Ovary (tissue), 3 donors: Measurements from ENCODE around the gene SEMA3E.

Experiments
- EP300 ChIP-seq: sonication (generic); formaldehyde crosslinking; IDR thresholded peaks from one replicate; pipeline ENCODE4 v1.6.1; 2017; ENCODE audit warnings: antibody characterized with exemption
- POLR2A ChIP-seq: fragments of 450-650 bp; IDR thresholded peaks from one replicate; pipeline ENCODE4 v1.6.1; 2017; ENCODE audit warnings: antibody characterized with exemption, mild to moderate bottlenecking, moderate library complexity
- TF ChIP-seq, protein P1 (sequence below), 3 donors: fragments of 450-650 bp in 2 of 3; fragments of 200-600 bp in 1 of 3; IDR thresholded peaks; one replicate each; pipeline versions ENCODE4 v1.5.1 to v1.8.0; 2016 to 2022; ENCODE audit warnings: antibody characterized with exemption in 3 of 3, mild to moderate bottlenecking in 1 of 3
- donor health status: DM: no; HTN: no; CAD: no.

DNA sequence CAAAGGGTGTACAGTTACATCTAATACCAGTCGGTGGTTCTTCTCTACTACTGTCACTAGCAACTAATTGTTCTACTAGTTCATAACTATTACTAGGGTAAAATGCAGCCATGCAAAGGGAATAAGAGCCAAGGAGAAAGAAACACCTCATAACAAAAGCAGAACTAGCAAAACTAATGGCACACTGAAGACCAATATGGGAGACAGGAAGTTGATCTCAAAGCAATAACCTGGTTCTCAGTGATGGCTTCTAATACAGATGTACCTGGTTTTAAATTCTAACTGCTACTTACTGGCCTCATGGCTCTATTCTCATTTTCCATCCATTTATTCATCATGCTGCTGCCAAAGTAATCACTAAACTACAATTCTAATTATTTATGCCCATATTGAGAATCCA lies 170.3 kb downstream of the SEMA3E start:
- TF ChIP-seq, protein P1, sequence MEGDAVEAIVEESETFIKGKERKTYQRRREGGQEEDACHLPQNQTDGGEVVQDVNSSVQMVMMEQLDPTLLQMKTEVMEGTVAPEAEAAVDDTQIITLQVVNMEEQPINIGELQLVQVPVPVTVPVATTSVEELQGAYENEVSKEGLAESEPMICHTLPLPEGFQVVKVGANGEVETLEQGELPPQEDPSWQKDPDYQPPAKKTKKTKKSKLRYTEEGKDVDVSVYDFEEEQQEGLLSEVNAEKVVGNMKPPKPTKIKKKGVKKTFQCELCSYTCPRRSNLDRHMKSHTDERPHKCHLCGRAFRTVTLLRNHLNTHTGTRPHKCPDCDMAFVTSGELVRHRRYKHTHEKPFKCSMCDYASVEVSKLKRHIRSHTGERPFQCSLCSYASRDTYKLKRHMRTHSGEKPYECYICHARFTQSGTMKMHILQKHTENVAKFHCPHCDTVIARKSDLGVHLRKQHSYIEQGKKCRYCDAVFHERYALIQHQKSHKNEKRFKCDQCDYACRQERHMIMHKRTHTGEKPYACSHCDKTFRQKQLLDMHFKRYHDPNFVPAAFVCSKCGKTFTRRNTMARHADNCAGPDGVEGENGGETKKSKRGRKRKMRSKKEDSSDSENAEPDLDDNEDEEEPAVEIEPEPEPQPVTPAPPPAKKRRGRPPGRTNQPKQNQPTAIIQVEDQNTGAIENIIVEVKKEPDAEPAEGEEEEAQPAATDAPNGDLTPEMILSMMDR (IDR thresholded peaks at IDR 0.05): no peak
- TF ChIP-seq POLR2A (no peak), EP300 (no peak)
